Lung (tissue), 12 donors: ENCODE results near the gene CYP19A1. TPM values are rescaled to one million over a fixed set of nuclear protein-coding genes. Genes with fewer than 3 reads are reported as not detected.

Experiments used
- ATAC-seq: fragments of 200-7000 bp; cut with Tn5 transposase; one replicate; pipeline ENCODE4 v1.9.1; 2020; ENCODE audit warnings: moderate number of reproducible peaks; ENCODE audit not compliant: insufficient read depth, low FRiP score
- DNase-seq, 3 donors: peaks; one replicate each; pipeline ENCODE4 v3.0.0-alpha.2; 2013 to 2017
- H3K27ac ChIP-seq, 2 donors: one replicate each; pipeline ENCODE4 v1.5.1; 2013; ENCODE audit warnings: mild to moderate bottlenecking in 2 of 2, moderate library complexity in 2 of 2, control low read depth in 1 of 2, inconsistent platforms in 1 of 2, low read depth in 1 of 2, low read length in 1 of 2
- H3K27me3 ChIP-seq, 3 donors: one replicate each; pipeline ENCODE4 v1.5.1; 2013; ENCODE audit warnings: low read length in 2 of 3; ENCODE audit not compliant: control insufficient read depth in 3 of 3, insufficient read depth in 3 of 3
- H3K36me3 ChIP-seq, 4 donors: one replicate each; pipeline ENCODE4 v1.5.1; 2013; ENCODE audit warnings: low read length in 4 of 4, mild to moderate bottlenecking in 1 of 4, moderate library complexity in 1 of 4; ENCODE audit not compliant: control insufficient read depth in 4 of 4, insufficient read depth in 4 of 4
- H3K4me1 ChIP-seq, 5 donors: one replicate each; pipeline ENCODE4 v1.5.1; 2013; ENCODE audit warnings: low read length in 5 of 5, mild to moderate bottlenecking in 2 of 5, moderate library complexity in 1 of 5; ENCODE audit not compliant: control insufficient read depth in 5 of 5, insufficient read depth in 5 of 5
- H3K4me3 ChIP-seq: one replicate; pipeline ENCODE4 v1.5.1; 2013; ENCODE audit warnings: mild to moderate bottlenecking, control low read depth, moderate library complexity
- H3K9ac ChIP-seq, 2 donors: one replicate each; pipeline ENCODE4 v1.5.1; 2013; ENCODE audit warnings: low read length in 2 of 2, control low read depth in 1 of 2; ENCODE audit not compliant: insufficient read depth in 1 of 2
- H3K9me3 ChIP-seq, 4 donors: one replicate each; pipeline ENCODE4 v1.5.1; 2013; ENCODE audit warnings: low read length in 3 of 4, mild to moderate bottlenecking in 1 of 4, moderate library complexity in 1 of 4; ENCODE audit not compliant: control insufficient read depth in 4 of 4, insufficient read depth in 3 of 4
- WGBS, 2 donors: extraction: QIAGEN DNeasy Blood & Tissue Kit; methylation state at CpG; one replicate each; pipeline ENCODE4 v1.1.7; 2013; 5-methylcytosine and 5-hydroxymethylcytosine counted together
- polyA plus RNA-seq, 2 donors: library from polyadenylated mRNA; stranded (reverse); fragments of 200-250 nt; gene quantifications; one replicate each; pipeline ENCODE4 v1.2.1, GENCODE V29; 2013
- total RNA-seq, 2 donors: library from RNA; depleted of rRNA in 1 of 2; stranded (reverse); fragments of >200 nt in 1 of 2; gene quantifications; one replicate each; pipeline ENCODE4 v1.2.1, GENCODE V29; 2014 to 2021
- TF ChIP-seq, protein P1 (sequence below): IDR thresholded peaks from 2 replicates; pipeline ENCODE4 v1.5.1; 2012; ENCODE audit warnings: mild to moderate bottlenecking; ENCODE audit errors: control extremely low read depth, extremely low read depth
- donor health status: control.
- donor health status: control.
- donor health status: Bipolar disorder and iron deficiency.
- donor health status: healthy.
- donor health status: DM: yes; HTN: yes; CAD: no.

Gene CYP19A1
- total and polyA plus RNA-seq, 4 donors: 0.37 to 9.6 (median 2.4) TPM

DNA sequence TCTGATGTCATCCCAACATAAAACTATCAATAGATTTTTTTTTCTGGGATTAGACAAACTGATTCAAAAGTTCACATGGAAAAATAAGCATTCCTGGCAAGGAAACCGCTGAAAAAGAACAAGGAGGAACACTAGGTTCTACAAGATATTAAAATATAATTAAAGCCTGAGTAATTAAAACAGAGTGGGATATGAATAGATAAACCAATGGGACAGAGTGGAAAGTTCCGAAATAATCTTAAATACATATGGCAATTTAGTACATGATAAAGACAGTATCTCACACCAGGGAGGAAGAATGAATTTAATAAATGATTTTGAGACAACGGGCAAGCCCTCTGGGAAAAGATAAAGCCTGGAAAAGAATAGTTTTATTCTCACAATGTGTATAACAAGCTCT lies 7.7 kb upstream of the CYP19A1 start:
- TF ChIP-seq, protein P1, sequence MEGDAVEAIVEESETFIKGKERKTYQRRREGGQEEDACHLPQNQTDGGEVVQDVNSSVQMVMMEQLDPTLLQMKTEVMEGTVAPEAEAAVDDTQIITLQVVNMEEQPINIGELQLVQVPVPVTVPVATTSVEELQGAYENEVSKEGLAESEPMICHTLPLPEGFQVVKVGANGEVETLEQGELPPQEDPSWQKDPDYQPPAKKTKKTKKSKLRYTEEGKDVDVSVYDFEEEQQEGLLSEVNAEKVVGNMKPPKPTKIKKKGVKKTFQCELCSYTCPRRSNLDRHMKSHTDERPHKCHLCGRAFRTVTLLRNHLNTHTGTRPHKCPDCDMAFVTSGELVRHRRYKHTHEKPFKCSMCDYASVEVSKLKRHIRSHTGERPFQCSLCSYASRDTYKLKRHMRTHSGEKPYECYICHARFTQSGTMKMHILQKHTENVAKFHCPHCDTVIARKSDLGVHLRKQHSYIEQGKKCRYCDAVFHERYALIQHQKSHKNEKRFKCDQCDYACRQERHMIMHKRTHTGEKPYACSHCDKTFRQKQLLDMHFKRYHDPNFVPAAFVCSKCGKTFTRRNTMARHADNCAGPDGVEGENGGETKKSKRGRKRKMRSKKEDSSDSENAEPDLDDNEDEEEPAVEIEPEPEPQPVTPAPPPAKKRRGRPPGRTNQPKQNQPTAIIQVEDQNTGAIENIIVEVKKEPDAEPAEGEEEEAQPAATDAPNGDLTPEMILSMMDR: no peak
- ATAC-seq: no peak
- 61 to 75% methylated on average over 3 of the region's 3 CpGs for WGBS, 2 donors
- Histone ChIP-seq H3K36me3 (no peaks in the 10 kb centered on the region), H3K27ac (no peak overlapping the region), H3K4me1 (peaks cover 0 to 12% (median 5%) of the 10 kb centered on the region in 5 donors), H3K4me3 (no peak overlapping the region), H3K9ac (no peak overlapping the region), H3K9me3 (no peaks in the 10 kb centered on the region), H3K27me3 (peaks cover 0 to 17% (median 11%) of the 10 kb centered on the region in 3 donors)
- DNase-seq: no peak

DNA sequence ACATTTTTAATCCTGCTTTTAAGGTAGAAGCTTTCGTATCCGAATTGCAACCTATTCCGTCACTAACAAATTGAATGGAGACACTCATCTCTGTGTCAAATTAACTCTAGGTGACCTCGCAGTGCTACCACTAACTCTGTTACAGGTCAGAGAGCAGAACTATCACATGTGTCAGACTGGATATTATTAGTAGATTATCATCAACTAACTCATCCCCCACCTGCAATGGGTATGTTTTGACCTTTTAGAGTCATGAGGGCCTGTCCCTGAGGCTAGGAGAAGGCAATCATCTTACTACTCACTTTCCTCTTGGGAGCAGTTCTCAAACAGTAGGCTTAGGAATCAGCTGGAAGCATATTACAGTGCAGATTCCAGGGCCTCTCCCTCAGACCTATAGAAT lies 5.1 kb upstream of the CYP19A1 start:
- H3K36me3 ChIP-seq: no peaks in the 10 kb centered on the region
- no peaks in the 10 kb centered on the region for H3K9me3 ChIP-seq
- no peak overlapping the region for H3K4me3 ChIP-seq
- ATAC-seq (no peak), DNase-seq (no peak)
- no peak overlapping the region for H3K27ac ChIP-seq
- 96 to 97% methylated on average over 4 of the region's 4 CpGs for WGBS, 2 donors
- TF ChIP-seq, protein P1: no peak
- H3K27me3 ChIP-seq: peaks cover 0 to 25% (median 11%) of the 10 kb centered on the region in 3 donors
- H3K9ac ChIP-seq: no peak overlapping the region
- H3K4me1 ChIP-seq: peaks cover 0 to 15% (median 2%) of the 10 kb centered on the region in 5 donors

DNA sequence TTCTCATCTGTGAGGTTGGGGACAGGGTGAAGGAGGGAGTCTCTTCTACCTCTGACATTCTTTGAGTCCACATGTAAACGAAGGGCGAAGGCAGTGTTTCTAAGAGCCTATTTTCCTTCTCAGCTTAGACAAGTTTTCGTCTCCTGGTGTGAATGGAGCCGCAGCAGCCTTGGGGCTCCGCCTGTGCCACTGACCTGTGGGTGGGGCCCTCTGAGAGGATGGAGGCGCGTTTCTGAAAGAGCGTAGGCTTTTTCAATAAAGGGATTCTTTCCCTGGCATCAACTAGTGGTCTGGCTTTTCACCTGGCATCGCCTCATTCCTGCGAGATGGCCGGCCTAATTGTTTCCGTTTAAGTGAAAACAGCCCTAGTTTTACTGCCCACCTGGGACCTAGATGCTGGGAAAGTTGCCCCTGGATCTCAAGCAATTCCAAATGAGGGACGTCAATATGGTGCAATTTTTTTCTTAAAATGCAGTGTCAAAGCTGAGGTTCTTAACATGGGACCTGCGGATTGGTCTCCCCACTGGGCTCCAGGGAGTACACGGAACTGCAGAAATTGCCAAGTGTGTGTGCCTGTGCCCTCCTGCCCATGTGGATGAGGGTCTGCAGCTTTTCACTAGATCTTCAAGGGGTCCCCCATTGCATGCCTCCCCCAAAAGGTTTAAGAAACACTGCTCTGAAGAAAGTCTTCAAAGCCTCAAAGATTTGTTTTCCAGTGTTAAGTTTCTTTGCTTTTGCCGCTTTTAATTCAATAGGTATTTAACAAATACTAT lies 4.0 kb upstream of the CYP19A1 start:
- peak overlapping the region in 1 of 2 donors; percentile 28 for H3K27ac ChIP-seq

More for the DNA sequence above, 4.0 kb upstream of the CYP19A1 start:
- TF ChIP-seq, protein P1: no peak
- Histone ChIP-seq H3K4me1 (peaks cover 0 to 15% (median 0%) of the 10 kb centered on the region in 5 donors), H3K36me3 (no peaks in the 10 kb centered on the region), H3K9me3 (no peaks in the 10 kb centered on the region), H3K4me3 (peak overlapping the region; percentile 8), H3K9ac (peak overlapping the region in 1 of 2 donors; percentile 4), H3K27me3 (peaks cover 0 to 25% (median 11%) of the 10 kb centered on the region in 3 donors)
- DNase-seq: no peak
- ATAC-seq: no peak
- 57 to 61% methylated on average over 16 of the region's 16 CpGs for WGBS, 2 donors
